ENCODE results near the gene CEMIP. TPM values are rescaled to one million over a fixed set of nuclear protein-coding genes. Genes with fewer than 3 reads are reported as not detected.

Gene CEMIP
- total and polyA plus RNA-seq, 2 experiments from 2014 or later, result 0.27 to 2.1 TPM

- Mint-ChIP-seq H3K4me1 (no peaks in the 10 kb centered on the region; the same call in 2 of the 3 replicates), H3K4me3 (no peak overlapping the region), H3K27me3 (ENCODE audit: insufficient read depth, low read depth, poor library complexity) (peaks cover 4% of the 10 kb centered on the region), H3K27ac (no peak overlapping the region), H3K36me3 (ENCODE audit: low read depth) (no peaks in the 10 kb centered on the region; the same call in 2 of the 3 replicates), H3K9me3 (no peaks in the 10 kb centered on the region)
- TF ChIP-seq CREB1 (CRISPR knock-in tag; IDR thresholded peaks at IDR 0.05; ENCODE audit: low read depth), result no peak
- Histone ChIP-seq H2AFZ (no peak overlapping the region), H3K9me2 (ENCODE audit: insufficient read depth) (peaks cover 6% of the 10 kb centered on the region; the same call in 1 of the 2 replicates), H3F3A (replicated peaks; ENCODE audit: low read depth) (no peaks in the 10 kb centered on the region), H3K4me2 (no peak overlapping the region), H3K4me3 (no peak overlapping the region), H3K27ac (ENCODE audit: low read depth) (no peak overlapping the region), H3K4me1 (ENCODE audit: insufficient read depth) (no peaks in the 10 kb centered on the region), H3K27me3 (ENCODE audit: insufficient read depth) (no peaks in the 10 kb centered on the region), H3K36me3 (ENCODE audit: insufficient read depth) (no peaks in the 10 kb centered on the region), H4K20me1 (replicated peaks; ENCODE audit: insufficient read depth) (no peaks in the 10 kb centered on the region; the same call in 1 of the 2 replicates), H3K79me2 (replicated peaks; ENCODE audit: insufficient read depth) (no peaks in the 10 kb centered on the region)
- no peak for ATAC-seq
- DNase-seq (ENCODE audit: low spot score), result no peak
Measured at GRCh38 chr15:80921736-80922410, 142.7 kb downstream of the CEMIP start.

DNA sequence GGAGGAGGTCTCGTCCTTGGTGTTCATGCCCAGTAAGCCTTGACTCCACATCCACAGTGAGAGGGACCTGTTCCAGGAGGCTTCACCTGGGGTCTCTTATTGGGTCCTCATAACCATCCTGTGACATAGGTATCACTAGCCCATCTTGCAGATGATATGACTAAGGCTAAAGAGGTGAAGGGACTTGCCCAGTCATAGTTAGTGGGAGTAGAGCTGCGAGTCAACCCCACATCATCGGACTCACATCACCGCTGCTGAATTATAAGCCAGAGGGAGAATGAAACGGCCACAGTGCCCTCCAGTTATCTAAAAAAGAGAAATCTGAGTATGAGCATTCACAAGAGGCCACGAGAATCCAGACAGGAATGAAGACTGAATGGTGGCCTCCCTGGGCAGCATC, 144.5 kb downstream of the CEMIP start:
- H3K79me2 ChIP-seq (replicated peaks; ENCODE audit: insufficient read depth), result no peaks in the 10 kb centered on the region
- Mint-ChIP-seq H3K27me3 (ENCODE audit: insufficient read depth, low read depth, poor library complexity) (peaks cover 7% of the 10 kb centered on the region), H3K27ac (no peak overlapping the region), H3K36me3 (ENCODE audit: low read depth) (no peaks in the 10 kb centered on the region; the same call in 2 of the 3 replicates), H3K4me3 (no peak overlapping the region), H3K9me3 (no peaks in the 10 kb centered on the region), H3K4me1 (no peaks in the 10 kb centered on the region; the same call in 2 of the 3 replicates)
- no peaks in the 10 kb centered on the region for H4K20me1 ChIP-seq (replicated peaks; ENCODE audit: insufficient read depth)
- no peaks in the 10 kb centered on the region for H3K27me3 ChIP-seq (ENCODE audit: insufficient read depth)
- no peaks in the 10 kb centered on the region for H3K4me1 ChIP-seq (ENCODE audit: insufficient read depth)
- DNase-seq (ENCODE audit: low spot score) (no peak), ATAC-seq (no peak)
- H3K27ac ChIP-seq (ENCODE audit: low read depth), result no peak overlapping the region
- no peak overlapping the region for H3K4me3 ChIP-seq
- H2AFZ ChIP-seq, result no peak overlapping the region
- H3F3A ChIP-seq (replicated peaks; ENCODE audit: low read depth), result no peaks in the 10 kb centered on the region
- H3K36me3 ChIP-seq (ENCODE audit: insufficient read depth), result no peaks in the 10 kb centered on the region
- TF ChIP-seq STAT1 (IDR thresholded peaks at IDR 0.05; ENCODE audit: unreplicated experiment), result no peak
- no peak for TF ChIP-seq ZNF331 (CRISPR knock-in tag; IDR thresholded peaks at IDR 0.05; ENCODE audit: low read depth)
- TF ChIP-seq EZH2phosphoT487 (IDR thresholded peaks at IDR 0.05; ENCODE audit: unreplicated experiment), result no peak
- no peak for TF ChIP-seq ZNF114 (CRISPR knock-in tag; IDR thresholded peaks at IDR 0.05)
- TF ChIP-seq, protein P1, sequence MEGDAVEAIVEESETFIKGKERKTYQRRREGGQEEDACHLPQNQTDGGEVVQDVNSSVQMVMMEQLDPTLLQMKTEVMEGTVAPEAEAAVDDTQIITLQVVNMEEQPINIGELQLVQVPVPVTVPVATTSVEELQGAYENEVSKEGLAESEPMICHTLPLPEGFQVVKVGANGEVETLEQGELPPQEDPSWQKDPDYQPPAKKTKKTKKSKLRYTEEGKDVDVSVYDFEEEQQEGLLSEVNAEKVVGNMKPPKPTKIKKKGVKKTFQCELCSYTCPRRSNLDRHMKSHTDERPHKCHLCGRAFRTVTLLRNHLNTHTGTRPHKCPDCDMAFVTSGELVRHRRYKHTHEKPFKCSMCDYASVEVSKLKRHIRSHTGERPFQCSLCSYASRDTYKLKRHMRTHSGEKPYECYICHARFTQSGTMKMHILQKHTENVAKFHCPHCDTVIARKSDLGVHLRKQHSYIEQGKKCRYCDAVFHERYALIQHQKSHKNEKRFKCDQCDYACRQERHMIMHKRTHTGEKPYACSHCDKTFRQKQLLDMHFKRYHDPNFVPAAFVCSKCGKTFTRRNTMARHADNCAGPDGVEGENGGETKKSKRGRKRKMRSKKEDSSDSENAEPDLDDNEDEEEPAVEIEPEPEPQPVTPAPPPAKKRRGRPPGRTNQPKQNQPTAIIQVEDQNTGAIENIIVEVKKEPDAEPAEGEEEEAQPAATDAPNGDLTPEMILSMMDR (conservative IDR thresholded peaks at IDR 0.05; ENCODE audit: low read depth in 2 of 2), result no peak
- TF ChIP-seq, protein P2, sequence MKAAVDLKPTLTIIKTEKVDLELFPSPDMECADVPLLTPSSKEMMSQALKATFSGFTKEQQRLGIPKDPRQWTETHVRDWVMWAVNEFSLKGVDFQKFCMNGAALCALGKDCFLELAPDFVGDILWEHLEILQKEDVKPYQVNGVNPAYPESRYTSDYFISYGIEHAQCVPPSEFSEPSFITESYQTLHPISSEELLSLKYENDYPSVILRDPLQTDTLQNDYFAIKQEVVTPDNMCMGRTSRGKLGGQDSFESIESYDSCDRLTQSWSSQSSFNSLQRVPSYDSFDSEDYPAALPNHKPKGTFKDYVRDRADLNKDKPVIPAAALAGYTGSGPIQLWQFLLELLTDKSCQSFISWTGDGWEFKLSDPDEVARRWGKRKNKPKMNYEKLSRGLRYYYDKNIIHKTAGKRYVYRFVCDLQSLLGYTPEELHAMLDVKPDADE (IDR thresholded peaks at IDR 0.05), result no peak
- TF ChIP-seq, protein P3, sequence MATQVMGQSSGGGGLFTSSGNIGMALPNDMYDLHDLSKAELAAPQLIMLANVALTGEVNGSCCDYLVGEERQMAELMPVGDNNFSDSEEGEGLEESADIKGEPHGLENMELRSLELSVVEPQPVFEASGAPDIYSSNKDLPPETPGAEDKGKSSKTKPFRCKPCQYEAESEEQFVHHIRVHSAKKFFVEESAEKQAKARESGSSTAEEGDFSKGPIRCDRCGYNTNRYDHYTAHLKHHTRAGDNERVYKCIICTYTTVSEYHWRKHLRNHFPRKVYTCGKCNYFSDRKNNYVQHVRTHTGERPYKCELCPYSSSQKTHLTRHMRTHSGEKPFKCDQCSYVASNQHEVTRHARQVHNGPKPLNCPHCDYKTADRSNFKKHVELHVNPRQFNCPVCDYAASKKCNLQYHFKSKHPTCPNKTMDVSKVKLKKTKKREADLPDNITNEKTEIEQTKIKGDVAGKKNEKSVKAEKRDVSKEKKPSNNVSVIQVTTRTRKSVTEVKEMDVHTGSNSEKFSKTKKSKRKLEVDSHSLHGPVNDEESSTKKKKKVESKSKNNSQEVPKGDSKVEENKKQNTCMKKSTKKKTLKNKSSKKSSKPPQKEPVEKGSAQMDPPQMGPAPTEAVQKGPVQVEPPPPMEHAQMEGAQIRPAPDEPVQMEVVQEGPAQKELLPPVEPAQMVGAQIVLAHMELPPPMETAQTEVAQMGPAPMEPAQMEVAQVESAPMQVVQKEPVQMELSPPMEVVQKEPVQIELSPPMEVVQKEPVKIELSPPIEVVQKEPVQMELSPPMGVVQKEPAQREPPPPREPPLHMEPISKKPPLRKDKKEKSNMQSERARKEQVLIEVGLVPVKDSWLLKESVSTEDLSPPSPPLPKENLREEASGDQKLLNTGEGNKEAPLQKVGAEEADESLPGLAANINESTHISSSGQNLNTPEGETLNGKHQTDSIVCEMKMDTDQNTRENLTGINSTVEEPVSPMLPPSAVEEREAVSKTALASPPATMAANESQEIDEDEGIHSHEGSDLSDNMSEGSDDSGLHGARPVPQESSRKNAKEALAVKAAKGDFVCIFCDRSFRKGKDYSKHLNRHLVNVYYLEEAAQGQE (IDR thresholded peaks at IDR 0.05; ENCODE audit: unreplicated experiment), result no peak
- no peak overlapping the region for H3K4me2 ChIP-seq
- peaks cover 6% of the 10 kb centered on the region; the same call in 1 of the 2 replicates for H3K9me2 ChIP-seq (ENCODE audit: insufficient read depth)
